Stimulated activated naive B cell treated with anti-CD40 and anti-IgM and Interleukin-4, amounts not matched to agents 10 μg/mL and 1 μg/mL and 100 μg/mL, for 72 hours (primary cell): ENCODE data around the gene CMIP.

ENCODE experiments used
- ATAC-seq, 2 donors: fragments of 150-1000 bp; cut with Tn5 transposase; replicated peaks; 2 replicates each; pipeline ENCODE4 v1.10.0; 2021; ENCODE audit warnings: moderate library complexity in 1 of 2
- DNase-seq: peaks from one replicate; pipeline ENCODE4 v3.0.0; 2021
- H3K27ac Mint-ChIP-seq: one replicate; pipeline ENCODE4 v1.8.0; 2022; ENCODE audit warnings: mild to moderate bottlenecking, mixed read lengths
- H3K27me3 Mint-ChIP-seq, 2 donors: one replicate each; pipeline ENCODE4 v1.8.0; 2022; ENCODE audit warnings: mixed read lengths in 2 of 2
- H3K36me3 Mint-ChIP-seq, 2 donors: one replicate each; pipeline ENCODE4 v1.8.0; 2022; ENCODE audit warnings: mixed read lengths in 2 of 2, mild to moderate bottlenecking in 1 of 2
- H3K4me1 Mint-ChIP-seq, 2 donors: one replicate each; pipeline ENCODE4 v1.8.0; 2022; ENCODE audit warnings: mixed read lengths in 2 of 2, mild to moderate bottlenecking in 1 of 2
- H3K4me3 Mint-ChIP-seq, 2 donors: one replicate each; pipeline ENCODE4 v1.8.0; 2022; ENCODE audit warnings: mild to moderate bottlenecking in 2 of 2, mixed read lengths in 2 of 2, moderate library complexity in 1 of 2
- H3K9me3 Mint-ChIP-seq, 2 donors: one replicate each; pipeline ENCODE4 v1.8.0; 2022; ENCODE audit warnings: mixed read lengths in 2 of 2, mild to moderate bottlenecking in 1 of 2

Gene CMIP

DNA sequence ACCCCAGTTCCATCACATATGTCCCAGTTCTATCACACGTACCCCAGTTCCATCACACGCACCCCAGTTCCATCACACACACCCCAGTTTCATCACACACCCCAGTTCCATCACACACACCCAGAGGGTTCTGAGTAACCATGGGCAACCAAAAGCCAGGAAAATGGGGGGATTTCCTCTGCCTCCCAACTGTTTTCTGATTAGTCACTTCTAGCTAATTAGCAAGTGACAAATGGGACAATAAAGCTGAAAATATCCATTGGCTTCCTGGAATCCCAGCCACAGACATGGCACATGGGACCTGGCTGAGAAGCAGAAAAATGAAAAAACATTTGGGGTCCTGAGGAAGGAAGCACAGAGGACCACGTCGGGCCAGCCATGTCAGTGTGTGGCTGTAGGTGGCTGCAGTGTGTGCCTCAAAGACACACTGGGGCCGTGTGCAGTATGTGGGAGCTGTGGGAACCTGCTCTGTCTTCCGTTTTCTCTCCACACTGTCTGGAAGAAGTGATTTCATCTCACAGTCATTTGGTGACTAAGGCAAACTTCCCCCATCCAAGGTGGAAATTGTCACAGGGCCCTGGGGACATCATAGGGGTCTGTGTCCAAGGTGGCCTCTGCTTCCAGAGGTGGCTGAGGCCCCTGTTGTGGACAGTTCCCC is 106.7 kb downstream of the CMIP start:
- ATAC-seq (peak; percentile 44 to 84), DNase-seq (no peak)
- H3K27me3 Mint-ChIP-seq = no peaks in the 10 kb centered on the region
- H3K27ac Mint-ChIP-seq = peak overlapping the region; percentile 74
- H3K4me1 Mint-ChIP-seq = peaks cover 43 to 75% of the 10 kb centered on the region in 2 donors
- no peak overlapping the region for H3K4me3 Mint-ChIP-seq
- H3K9me3 Mint-ChIP-seq = no peaks in the 10 kb centered on the region
- H3K36me3 Mint-ChIP-seq = peaks cover 17 to 35% of the 10 kb centered on the region in 2 donors

DNA sequence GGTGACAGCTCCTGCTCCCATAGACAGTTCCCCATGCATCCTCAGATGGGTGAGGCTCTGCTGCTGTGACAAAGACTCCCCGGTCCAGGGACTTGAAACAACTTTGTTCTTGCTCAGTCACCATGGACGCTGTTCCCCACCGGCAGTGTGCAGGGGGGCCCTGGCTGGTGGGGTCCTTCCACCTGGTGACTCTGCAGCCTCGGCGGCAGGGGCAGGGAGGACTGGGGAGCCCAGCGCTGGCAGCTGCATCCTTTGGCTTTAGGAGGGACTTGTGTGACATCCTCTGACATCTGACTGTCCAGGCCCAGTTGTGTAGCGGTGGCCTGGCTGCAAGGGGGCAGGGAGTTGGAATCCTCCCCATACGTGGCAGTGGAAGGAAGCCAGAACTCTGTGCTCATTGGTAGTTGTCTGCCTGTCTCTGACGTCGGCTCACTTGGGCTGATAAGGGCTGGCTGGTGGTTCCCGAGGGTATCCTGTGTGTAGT is 107.3 kb downstream of the CMIP start:
- peak overlapping the region; percentile 74 for H3K27ac Mint-ChIP-seq
- H3K27me3 Mint-ChIP-seq = no peaks in the 10 kb centered on the region
- H3K4me3 Mint-ChIP-seq = no peak overlapping the region
- DNase-seq = no peak
- peaks cover 19 to 38% of the 10 kb centered on the region in 2 donors for H3K36me3 Mint-ChIP-seq
- no peak for ATAC-seq
- no peaks in the 10 kb centered on the region for H3K9me3 Mint-ChIP-seq
- peaks cover 43 to 74% of the 10 kb centered on the region in 2 donors for H3K4me1 Mint-ChIP-seq

DNA sequence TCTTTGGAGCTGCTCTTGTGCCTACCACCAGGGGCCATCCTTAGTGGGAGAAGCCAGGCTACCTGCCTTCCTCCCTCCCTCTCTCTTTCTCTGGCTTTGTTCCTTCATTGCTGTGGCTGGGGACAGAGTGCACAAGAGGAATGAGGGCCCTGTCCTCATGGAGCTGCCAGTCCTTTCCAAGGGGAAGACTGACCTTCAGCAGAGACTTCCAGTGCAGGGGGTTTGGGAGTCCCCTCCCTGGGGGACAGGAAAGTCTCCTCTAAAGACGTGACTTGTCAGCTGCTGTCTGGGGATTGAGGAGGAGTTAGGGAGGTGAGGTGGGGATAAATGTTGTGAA is 108.1 kb downstream of the CMIP start:
- no peak for DNase-seq
- H3K36me3 Mint-ChIP-seq = peaks cover 15 to 34% of the 10 kb centered on the region in 2 donors
- no peak overlapping the region for H3K27ac Mint-ChIP-seq
- no peaks in the 10 kb centered on the region for H3K27me3 Mint-ChIP-seq
- peaks cover 36 to 70% of the 10 kb centered on the region in 2 donors for H3K4me1 Mint-ChIP-seq
- H3K9me3 Mint-ChIP-seq = no peaks in the 10 kb centered on the region
- no peak for ATAC-seq
- H3K4me3 Mint-ChIP-seq = no peak overlapping the region

- ATAC-seq = no peak
- H3K4me3 Mint-ChIP-seq = no peak overlapping the region
- no peak for DNase-seq
- no peaks in the 10 kb centered on the region for H3K27me3 Mint-ChIP-seq
- peaks cover 42 to 75% of the 10 kb centered on the region in 2 donors for H3K4me1 Mint-ChIP-seq
- peak overlapping the region; percentile 20 for H3K27ac Mint-ChIP-seq
- peaks cover 15 to 39% of the 10 kb centered on the region in 2 donors for H3K36me3 Mint-ChIP-seq
- no peaks in the 10 kb centered on the region for H3K9me3 Mint-ChIP-seq
Observed at GRCh38 chr16:81553080-81553813, 108.6 kb downstream of the CMIP start.

GRCh38 chr16:81553814-81554675 is 109.4 kb downstream of the CMIP start:
- Mint-ChIP-seq H3K27me3 (no peaks in the 10 kb centered on the region), H3K36me3 (peaks cover 15 to 41% of the 10 kb centered on the region in 2 donors), H3K9me3 (no peaks in the 10 kb centered on the region), H3K4me1 (peaks cover 44 to 78% of the 10 kb centered on the region in 2 donors), H3K4me3 (no peak overlapping the region), H3K27ac (peak overlapping the region; percentile 88)
- DNase-seq (no peak), ATAC-seq (no peak)

GRCh38 chr16:81554979-81555378 is 110.4 kb downstream of the CMIP start:
- H3K9me3 Mint-ChIP-seq = no peaks in the 10 kb centered on the region
- no peaks in the 10 kb centered on the region for H3K27me3 Mint-ChIP-seq
- no peak overlapping the region for H3K27ac Mint-ChIP-seq
- DNase-seq = no peak
- no peak overlapping the region for H3K4me3 Mint-ChIP-seq
- no peak for ATAC-seq
- H3K4me1 Mint-ChIP-seq = peaks cover 39 to 70% of the 10 kb centered on the region in 2 donors
- peaks cover 13 to 41% of the 10 kb centered on the region in 2 donors for H3K36me3 Mint-ChIP-seq

GRCh38 chr16:81555660-81556059 is 111.1 kb downstream of the CMIP start:
- DNase-seq = no peak
- Mint-ChIP-seq H3K27ac (no peak overlapping the region), H3K4me3 (no peak overlapping the region), H3K9me3 (no peaks in the 10 kb centered on the region), H3K4me1 (peaks cover 37 to 67% of the 10 kb centered on the region in 2 donors), H3K36me3 (peaks cover 13 to 39% of the 10 kb centered on the region in 2 donors), H3K27me3 (no peaks in the 10 kb centered on the region)
- ATAC-seq = no peak

GRCh38 chr16:81556715-81557284 is 112.2 kb downstream of the CMIP start:
- H3K4me3 Mint-ChIP-seq = no peak overlapping the region
- H3K27me3 Mint-ChIP-seq = no peaks in the 10 kb centered on the region
- H3K36me3 Mint-ChIP-seq = peaks cover 9 to 32% of the 10 kb centered on the region in 2 donors
- no peak for ATAC-seq
- no peaks in the 10 kb centered on the region for H3K9me3 Mint-ChIP-seq
- peaks cover 36 to 66% of the 10 kb centered on the region in 2 donors for H3K4me1 Mint-ChIP-seq
- H3K27ac Mint-ChIP-seq = no peak overlapping the region
- DNase-seq = no peak

DNA sequence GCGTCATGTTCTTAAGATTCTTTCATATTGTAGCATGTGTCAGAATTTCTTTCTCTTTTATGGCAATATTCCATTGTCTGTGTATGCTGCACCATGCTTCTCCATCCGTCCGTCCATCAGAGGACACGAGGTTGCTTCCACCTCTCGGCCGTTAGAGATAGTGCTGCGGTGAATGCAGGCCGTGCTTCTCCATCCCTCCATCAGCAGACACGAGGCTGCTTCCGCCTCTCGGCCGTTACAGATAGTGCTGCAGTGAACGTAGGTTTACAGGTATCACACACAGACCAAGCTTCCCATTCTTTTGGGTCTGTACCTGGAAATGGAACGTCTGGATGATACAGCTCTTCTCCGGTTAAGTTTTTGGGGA is 113.5 kb downstream of the CMIP start:
- Mint-ChIP-seq H3K4me3 (no peak overlapping the region), H3K9me3 (no peaks in the 10 kb centered on the region), H3K27me3 (no peaks in the 10 kb centered on the region), H3K36me3 (peaks cover 4 to 26% of the 10 kb centered on the region in 2 donors), H3K4me1 (peaks cover 30 to 60% of the 10 kb centered on the region in 2 donors), H3K27ac (no peak overlapping the region)
- ATAC-seq (no peak), DNase-seq (no peak)

- Mint-ChIP-seq H3K9me3 (no peaks in the 10 kb centered on the region), H3K36me3 (peaks cover 4 to 21% of the 10 kb centered on the region in 2 donors), H3K27ac (no peak overlapping the region), H3K4me3 (no peak overlapping the region), H3K27me3 (no peaks in the 10 kb centered on the region), H3K4me1 (peaks cover 28 to 60% of the 10 kb centered on the region in 2 donors)
- DNase-seq = no peak
- ATAC-seq = peak; percentile 42 to 66
Observed at GRCh38 chr16:81558444-81559175, 114.0 kb downstream of the CMIP start.

- Mint-ChIP-seq H3K9me3 (no peaks in the 10 kb centered on the region), H3K4me3 (no peak overlapping the region), H3K27me3 (no peaks in the 10 kb centered on the region), H3K36me3 (peaks cover 11 to 32% of the 10 kb centered on the region in 2 donors), H3K4me1 (peaks cover 32 to 64% of the 10 kb centered on the region in 2 donors), H3K27ac (peak overlapping the region; percentile 47)
- DNase-seq = no peak
- no peak for ATAC-seq
Observed at GRCh38 chr16:81560979-81561657, 116.5 kb downstream of the CMIP start.

DNA sequence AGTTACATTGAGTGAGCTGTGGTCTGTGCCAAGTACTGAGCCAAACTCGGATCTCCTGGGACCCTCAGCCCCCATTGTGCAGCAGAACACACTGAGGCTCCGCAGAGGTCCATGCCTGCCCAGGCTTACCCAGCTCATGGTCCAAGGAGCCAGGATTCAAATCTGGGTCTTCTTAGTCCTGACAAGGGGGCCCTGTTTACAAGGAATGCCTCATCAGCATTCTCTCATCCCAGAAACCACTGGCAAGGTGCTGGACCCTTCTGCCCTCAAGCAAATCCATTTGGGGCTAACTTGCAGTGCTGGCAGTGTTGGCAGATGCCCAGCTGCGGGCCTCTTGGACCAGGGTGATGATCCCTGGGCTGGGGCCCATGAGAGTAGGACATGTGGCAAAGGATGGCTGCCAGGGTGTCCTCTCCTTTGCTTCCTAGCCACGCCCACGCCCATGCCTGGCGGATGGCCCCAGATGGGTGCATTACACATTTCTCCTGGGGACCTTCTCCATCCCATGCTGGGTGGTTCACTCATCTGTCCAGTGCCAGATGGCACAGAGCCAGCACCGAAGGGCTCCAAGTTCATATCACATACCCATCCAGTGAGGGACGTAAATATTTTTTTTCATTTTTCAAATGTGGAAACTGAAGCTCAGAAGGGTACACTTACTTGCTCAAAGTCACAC is 117.7 kb downstream of the CMIP start:
- Mint-ChIP-seq H3K27me3 (no peaks in the 10 kb centered on the region), H3K4me1 (peaks cover 29 to 58% of the 10 kb centered on the region in 2 donors)
- DNase-seq = no peak

GRCh38 chr16:81562926-81563325 is 118.3 kb downstream of the CMIP start:
- peaks cover 29 to 60% of the 10 kb centered on the region in 2 donors for H3K4me1 Mint-ChIP-seq

More for the DNA sequence above, 117.7 kb downstream of the CMIP start:
- ATAC-seq = no peak
- H3K9me3 Mint-ChIP-seq = peaks cover 0 to 3% of the 10 kb centered on the region in 2 donors
- peaks cover 12 to 32% of the 10 kb centered on the region in 2 donors for H3K36me3 Mint-ChIP-seq
- no peak overlapping the region for H3K27ac Mint-ChIP-seq
- no peak overlapping the region for H3K4me3 Mint-ChIP-seq

More at GRCh38 chr16:81562926-81563325, 118.3 kb downstream of the CMIP start:
- ATAC-seq (no peak), DNase-seq (no peak)
- peaks cover 16 to 29% of the 10 kb centered on the region in 2 donors for H3K36me3 Mint-ChIP-seq
- H3K4me3 Mint-ChIP-seq = no peak overlapping the region
- H3K9me3 Mint-ChIP-seq = peaks cover 0 to 3% of the 10 kb centered on the region in 2 donors
- no peak overlapping the region for H3K27ac Mint-ChIP-seq
- no peaks in the 10 kb centered on the region for H3K27me3 Mint-ChIP-seq
